Panc1 (cell line): ENCODE results near the gene ADAMTS16. TPM values are rescaled to one million over a fixed set of nuclear protein-coding genes. Genes with fewer than 3 reads are reported as not detected.

Experiments used
- ATAC-seq: fragments of 200-7000 bp; cut with Tn5 transposase; 2 replicates; pipeline ENCODE4 v1.9.1; 2020; ENCODE audit warnings: mild to moderate bottlenecking, moderate library complexity
- BruUV-seq: library from RNA; stranded (reverse); fragments of 400-500 nt; replicated peaks from 2 replicates; lab custom pipeline; 2021; lab: Mats Ljungman, UMichigan
- CTCF ChIA-PET: fragments of 300-600 bp; sonication (Branson Sonifier 250); formaldehyde crosslinking; loops from one replicate; lab custom pipeline; 2022; ENCODE audit warnings: antibody characterized with exemption; lab: Charles Lee
- POLR2A ChIA-PET: fragments of 300-600 bp; sonication (Branson Sonifier 250); formaldehyde crosslinking; loops from one replicate; lab custom pipeline; 2022; ENCODE audit warnings: antibody characterized with exemption; lab: Charles Lee
- DNase-seq: peaks from one replicate; pipeline ENCODE4 v3.0.0-alpha.2; 2010; ENCODE audit warnings: low read depth, low spot score
- H3K27ac ChIP-seq: 2 replicates; pipeline ENCODE4 v1.5.1; 2011; ENCODE audit warnings: mild to moderate bottlenecking, low read length, inconsistent platforms
- H3K27me3 ChIP-seq: fragments of 200-500 bp; sonication (Bioruptor generic); 2 replicates; pipeline ENCODE4 v1.6.0; 2014; ENCODE audit warnings: low read length, inconsistent platforms; ENCODE audit not compliant: control insufficient read depth, insufficient read depth
- H3K36me3 ChIP-seq: fragments of 200-500 bp; sonication (Bioruptor generic); 2 replicates; pipeline ENCODE4 v1.5.1; 2014; ENCODE audit warnings: inconsistent platforms, mild to moderate bottlenecking, low read length, moderate library complexity; ENCODE audit not compliant: control insufficient read depth, insufficient read depth
- H3K4me1 ChIP-seq: 2 replicates; pipeline ENCODE4 v1.5.1; 2011; ENCODE audit warnings: inconsistent platforms, mild to moderate bottlenecking, low read length, moderate library complexity; ENCODE audit not compliant: control insufficient read depth, insufficient read depth
- H3K4me3 ChIP-seq, 2 experiments: 2 replicates each; pipeline ENCODE4 v1.5.1; 2011 to 2012; ENCODE audit warnings: low read depth in 2 of 2, low read length in 2 of 2, mild to moderate bottlenecking in 2 of 2, inconsistent platforms in 1 of 2, moderate library complexity in 1 of 2
- H3K9me3 ChIP-seq: fragments of 200-500 bp; sonication (Bioruptor generic); 2 replicates; pipeline ENCODE4 v1.5.1; 2014; ENCODE audit warnings: low read depth, mild to moderate bottlenecking, inconsistent platforms, low read length, moderate library complexity; ENCODE audit not compliant: control insufficient read depth, insufficient read depth
- CTCF ChIP-seq: fragments of 450-650 bp; IDR thresholded peaks from 2 replicates; pipeline ENCODE4 v1.5.1; 2017; ENCODE audit warnings: mild to moderate bottlenecking
- POLR2AphosphoS5 ChIP-seq: IDR thresholded peaks from 2 replicates; pipeline ENCODE4 v1.6.1; 2012; ENCODE audit warnings: mild to moderate bottlenecking, low read depth, low read length, moderate library complexity
- REST ChIP-seq, 2 experiments: IDR thresholded peaks; 2 replicates each; pipeline ENCODE4 v1.6.1; 2011 to 2012; ENCODE audit warnings: low read depth in 2 of 2, control low read depth in 1 of 2, low read length in 1 of 2, mild to moderate bottlenecking in 1 of 2, moderate library complexity in 1 of 2; ENCODE audit not compliant: insufficient read depth in 1 of 2
- SIN3A ChIP-seq: IDR thresholded peaks from 2 replicates; pipeline ENCODE4 v1.6.1; 2012; ENCODE audit warnings: low read depth, mild to moderate bottlenecking, low read length, moderate library complexity, borderline replicate concordance; ENCODE audit not compliant: insufficient read depth
- TCF7L2 ChIP-seq: IDR thresholded peaks from 2 replicates; pipeline ENCODE4 v1.6.1; 2011; ENCODE audit warnings: mild to moderate bottlenecking, low read depth, low read length, inconsistent platforms
- in situ Hi-C: cut with HindIII; loops from 2 replicates; pipeline ENCODE4 v1.10.0; 2016; ENCODE audit warnings: low sequenced_read_pairs, low pct_unique_long_range_greater_than_20kb
- intact Hi-C: fragments of 100-400 bp; cut with micrococcal nuclease; formaldehyde crosslinking; loops from one replicate; pipeline ENCODE4 v1.10.0; 2022; ENCODE audit not compliant: unreplicated experiment
- total RNA-seq: library from RNA; stranded (reverse); gene quantifications from one replicate; pipeline ENCODE4 v1.2.1, GENCODE V29; 2021; ENCODE audit not compliant: unreplicated experiment

Gene ADAMTS16
- total RNA-seq, 1 experiment from 2014 or later = 0.54 TPM

DNA sequence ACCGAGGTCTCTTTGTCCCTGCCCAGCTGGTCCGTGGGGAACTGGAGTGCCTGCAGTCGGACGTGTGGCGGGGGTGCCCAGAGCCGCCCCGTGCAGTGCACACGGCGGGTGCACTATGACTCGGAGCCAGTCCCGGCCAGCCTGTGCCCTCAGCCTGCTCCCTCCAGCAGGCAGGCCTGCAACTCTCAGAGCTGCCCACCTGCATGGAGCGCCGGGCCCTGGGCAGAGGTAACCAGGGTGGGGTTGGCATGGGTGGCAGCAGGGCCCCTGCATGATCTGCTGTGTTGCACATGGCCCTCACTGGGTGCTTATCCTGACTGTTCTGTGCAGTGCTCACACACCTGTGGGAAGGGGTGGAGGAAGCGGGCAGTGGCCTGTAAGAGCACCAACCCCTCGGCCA is 163.1 kb downstream of the ADAMTS16 start:
- Histone ChIP-seq H3K27ac (no peak overlapping the region), H3K4me1 (no peaks in the 10 kb centered on the region), H3K4me3 (no peak overlapping the region), H3K9me3 (no peaks in the 10 kb centered on the region), H3K36me3 (no peaks in the 10 kb centered on the region), H3K27me3 (no peaks in the 10 kb centered on the region)
- ChIA-PET CTCF (no interaction called here), POLR2A (no interaction called here)
- ATAC-seq (no peak), DNase-seq (no peak)
- TF ChIP-seq SIN3A = no peak
- no peak for TF ChIP-seq POLR2AphosphoS5
- in situ Hi-C loops = no loop called here
- intact Hi-C loops = no loop called here
- no TSS peak for BruUV-seq

DNA sequence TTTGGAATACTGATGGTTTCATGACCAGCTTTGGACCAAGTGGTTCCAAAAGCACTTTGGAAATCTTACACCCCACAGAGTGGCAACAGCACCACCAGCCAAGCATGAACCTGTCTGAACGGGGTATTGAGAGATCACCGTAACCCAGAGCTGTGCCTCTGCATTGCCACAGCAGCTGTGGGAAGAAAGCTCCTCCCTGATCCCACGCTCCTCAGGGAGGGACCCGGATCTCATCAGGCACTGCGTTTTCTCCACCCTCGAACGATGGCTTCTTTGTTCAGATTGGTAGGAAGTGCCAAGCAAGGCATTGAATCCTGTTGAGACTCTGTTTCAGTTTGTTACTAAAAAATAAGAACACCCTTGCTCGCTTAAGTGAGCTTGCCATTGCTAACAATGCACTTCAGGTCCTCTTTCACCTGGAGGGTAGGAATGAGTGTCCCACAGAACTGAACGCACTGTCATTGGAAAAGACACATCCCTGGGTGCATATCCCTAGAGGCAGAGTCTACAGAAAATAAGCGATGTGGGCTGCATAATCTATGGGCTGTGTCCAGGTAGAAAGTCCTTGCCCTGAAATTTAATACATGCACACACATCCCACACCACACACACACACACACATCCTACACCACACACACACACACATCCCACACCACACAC is 164.4 kb downstream of the ADAMTS16 start:
- Histone ChIP-seq H3K4me3 (no peak overlapping the region), H3K27ac (no peak overlapping the region), H3K4me1 (no peaks in the 10 kb centered on the region), H3K27me3 (no peaks in the 10 kb centered on the region), H3K36me3 (no peaks in the 10 kb centered on the region), H3K9me3 (no peaks in the 10 kb centered on the region)
- CTCF ChIA-PET = no interaction called here
- DNase-seq (peak; percentile 12), ATAC-seq (peak; percentile 68)
- POLR2A ChIA-PET = interaction anchor here (0.5 kb wide), 1 partner anchor 70 kb away, joined by 13 read pairs; no protein-coding TSS in a partner anchor
- in situ Hi-C loops (no loop called here), intact Hi-C loops (no loop called here)
- BruUV-seq = no TSS peak
- no peak for TF ChIP-seq SIN3A
- no peak for TF ChIP-seq CTCF
- no peak for TF ChIP-seq POLR2AphosphoS5
- TF ChIP-seq TCF7L2 = no peak
- TF ChIP-seq REST (IDR thresholded peaks at IDR 0.05; ENCODE audit: insufficient read depth in 1 of 2, low read depth in 2 of 2, low read length in 1 of 2) = no peak

DNA sequence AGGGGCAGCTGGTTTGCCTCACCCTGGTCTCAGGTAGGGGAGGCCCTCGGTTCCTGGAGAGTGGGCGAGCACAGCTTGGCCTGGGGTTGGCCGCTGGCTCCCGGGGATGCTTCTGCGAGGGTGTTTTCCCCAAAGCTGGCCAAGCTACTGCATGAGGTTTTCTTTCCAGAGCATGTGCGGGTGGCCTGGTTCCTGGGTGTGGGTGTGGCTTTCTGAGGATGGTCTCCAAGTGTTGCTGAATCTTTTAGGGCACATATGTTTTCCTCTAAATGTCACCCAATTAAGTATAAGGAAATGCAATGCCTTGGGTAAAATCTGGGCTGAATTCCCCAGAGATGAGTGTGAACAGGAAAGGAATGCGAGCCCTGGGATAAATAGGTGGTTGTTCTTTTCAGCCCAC is 166.6 kb downstream of the ADAMTS16 start:
- H3K9me3 ChIP-seq = no peaks in the 10 kb centered on the region
- no peaks in the 10 kb centered on the region for H3K27me3 ChIP-seq
- H3K36me3 ChIP-seq = no peaks in the 10 kb centered on the region
- ATAC-seq (no peak), DNase-seq (no peak)
- H3K4me1 ChIP-seq = no peaks in the 10 kb centered on the region
- ChIA-PET CTCF (no interaction called here), POLR2A (no interaction called here)
- no peak overlapping the region for H3K4me3 ChIP-seq
- intact Hi-C loops (no loop called here), in situ Hi-C loops (no loop called here)
- no peak overlapping the region for H3K27ac ChIP-seq
- BruUV-seq = no TSS peak
- TF ChIP-seq REST (IDR thresholded peaks at IDR 0.05; ENCODE audit: insufficient read depth in 1 of 2, low read depth in 2 of 2, low read length in 1 of 2) (no peak), TCF7L2 (no peak), POLR2AphosphoS5 (no peak), CTCF (no peak), SIN3A (no peak)
